ENCODE results near the gene MAP3K4.

DNA sequence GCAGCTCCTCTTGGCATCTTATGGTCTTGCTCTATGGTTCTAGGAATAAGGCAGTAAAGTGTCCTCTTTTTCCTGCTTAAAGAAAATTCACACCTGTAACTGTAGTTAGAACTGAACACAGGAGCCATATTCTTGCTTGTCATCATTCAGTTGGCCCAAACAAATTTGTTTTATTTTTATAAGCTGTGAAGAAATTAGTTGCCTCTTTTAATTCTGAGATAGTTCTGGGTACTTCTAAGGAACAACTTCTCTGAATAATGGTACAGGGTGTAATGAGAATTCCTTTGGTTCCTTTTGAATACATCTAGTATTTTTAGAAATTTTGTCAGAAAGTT is 1.4 kb downstream of the MAP3K4 start:
- TF ChIP-seq CTCF (IDR thresholded peaks at IDR 0.05) (peak in 2 of 3 experiments; percentile 30 to 50), POLR2A (IDR thresholded peaks at IDR 0.05) (no peak), POLR2AphosphoS5 (IDR thresholded peaks at IDR 0.05; ENCODE audit: insufficient read depth in 1 of 2, low read depth in 1 of 2) (no peak)

Measured in vagina (tissue), 2 donors.